HL-60/S4 treated with retinoic acid at 250 ng/mL for 4 days and 3 days (cell line): Measurements from ENCODE around the gene SREK1.
"Not testable (repeated sequence)": the region's sequence is repeated elsewhere in the genome, so short reads cannot be mapped to it uniquely, and the experiment has no call there.

Experiments used
- in situ Hi-C: fragments of 300-500 bp; cut with MboI; formaldehyde crosslinking; loops from 2 replicates; pipeline ENCODE4 v1.7.0; 2022; ENCODE audit warnings: low sequenced_read_pairs

The SREK1 gene, protein sequence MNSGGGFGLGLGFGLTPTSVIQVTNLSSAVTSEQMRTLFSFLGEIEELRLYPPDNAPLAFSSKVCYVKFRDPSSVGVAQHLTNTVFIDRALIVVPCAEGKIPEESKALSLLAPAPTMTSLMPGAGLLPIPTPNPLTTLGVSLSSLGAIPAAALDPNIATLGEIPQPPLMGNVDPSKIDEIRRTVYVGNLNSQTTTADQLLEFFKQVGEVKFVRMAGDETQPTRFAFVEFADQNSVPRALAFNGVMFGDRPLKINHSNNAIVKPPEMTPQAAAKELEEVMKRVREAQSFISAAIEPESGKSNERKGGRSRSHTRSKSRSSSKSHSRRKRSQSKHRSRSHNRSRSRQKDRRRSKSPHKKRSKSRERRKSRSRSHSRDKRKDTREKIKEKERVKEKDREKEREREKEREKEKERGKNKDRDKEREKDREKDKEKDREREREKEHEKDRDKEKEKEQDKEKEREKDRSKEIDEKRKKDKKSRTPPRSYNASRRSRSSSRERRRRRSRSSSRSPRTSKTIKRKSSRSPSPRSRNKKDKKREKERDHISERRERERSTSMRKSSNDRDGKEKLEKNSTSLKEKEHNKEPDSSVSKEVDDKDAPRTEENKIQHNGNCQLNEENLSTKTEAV

DNA sequence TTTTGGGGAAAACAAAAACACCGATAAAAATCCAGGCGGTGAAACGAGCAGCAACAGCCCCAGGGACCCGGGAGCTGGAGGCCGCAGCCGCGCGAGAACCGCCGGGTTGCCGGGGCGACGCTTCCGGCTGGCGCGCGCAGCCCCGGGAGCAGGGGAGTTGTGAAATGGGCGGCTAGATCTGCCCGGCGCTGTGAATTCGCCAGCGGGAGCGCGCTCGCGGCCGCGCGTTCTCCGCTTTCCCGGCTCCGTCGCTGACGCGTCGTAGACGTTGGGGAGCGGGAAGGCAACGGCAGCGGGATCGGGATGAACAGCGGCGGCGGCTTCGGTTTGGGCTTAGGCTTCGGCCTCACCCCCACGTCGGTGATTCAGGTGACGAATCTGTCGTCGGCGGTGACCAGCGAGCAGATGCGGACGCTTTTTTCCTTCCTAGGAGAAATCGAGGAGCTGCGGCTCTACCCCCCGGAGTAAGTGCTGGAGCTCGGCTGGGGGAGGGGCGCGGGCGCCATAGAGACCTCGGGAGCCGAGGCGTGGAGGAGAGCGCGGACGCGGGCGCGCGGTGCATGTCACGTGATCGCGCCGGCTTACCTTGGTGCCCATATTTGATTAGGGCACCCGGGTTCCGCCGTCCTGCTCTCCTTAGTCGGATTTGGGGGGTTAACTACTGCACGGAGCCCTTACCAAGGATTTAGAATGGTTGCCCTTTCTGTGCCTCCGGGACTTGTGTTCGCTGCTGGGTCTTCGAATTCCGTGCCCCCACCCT is at the start of gene SREK1:
SREK1 (plus strand) TSS at position 227 of the 760 bp plus-strand sequence; CDS start at position 304, 77 bp downstream.
- in situ Hi-C loops: no loop called here

DNA sequence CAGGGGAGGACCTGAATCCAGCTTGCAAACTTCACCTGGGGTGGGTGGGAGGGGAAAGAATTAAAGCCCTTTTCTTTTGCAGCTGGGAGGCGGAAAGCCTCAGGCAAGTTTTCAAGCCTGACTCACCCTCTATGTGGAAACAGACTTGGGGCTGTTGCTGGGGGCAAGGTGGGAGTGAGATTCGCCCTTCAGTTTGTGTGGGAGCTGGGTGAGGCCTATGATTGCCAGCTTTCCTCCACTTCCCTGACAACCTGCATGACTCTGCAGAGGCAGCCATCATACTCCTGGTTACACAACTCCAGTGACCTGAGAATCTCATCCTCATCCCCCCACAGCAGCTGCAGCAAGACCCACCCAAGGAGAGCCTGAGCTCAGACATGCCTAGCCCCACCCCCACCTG is 43.2 kb upstream of the SREK1 start:
- in situ Hi-C loops: no loop called here

DNA sequence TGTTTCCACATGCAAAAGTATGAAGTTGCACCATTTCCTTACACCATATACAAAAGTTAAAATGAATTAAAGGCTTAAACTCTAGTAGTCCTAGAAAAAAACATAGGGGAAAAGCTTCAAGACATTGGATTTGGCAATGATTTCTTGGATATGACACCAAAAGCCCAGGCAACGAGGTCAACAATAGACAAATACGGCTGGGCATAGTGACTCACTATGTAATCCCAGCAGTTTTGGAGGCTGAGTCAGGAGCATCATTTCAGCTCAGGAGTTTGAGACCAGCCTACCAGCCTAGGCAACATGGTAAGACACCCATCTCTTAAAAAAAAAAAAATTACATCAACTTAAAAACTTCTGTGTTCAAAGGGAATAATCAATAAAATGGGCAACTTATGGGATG is 30.9 kb upstream of the SREK1 start:
- in situ Hi-C loops: no loop called here

DNA sequence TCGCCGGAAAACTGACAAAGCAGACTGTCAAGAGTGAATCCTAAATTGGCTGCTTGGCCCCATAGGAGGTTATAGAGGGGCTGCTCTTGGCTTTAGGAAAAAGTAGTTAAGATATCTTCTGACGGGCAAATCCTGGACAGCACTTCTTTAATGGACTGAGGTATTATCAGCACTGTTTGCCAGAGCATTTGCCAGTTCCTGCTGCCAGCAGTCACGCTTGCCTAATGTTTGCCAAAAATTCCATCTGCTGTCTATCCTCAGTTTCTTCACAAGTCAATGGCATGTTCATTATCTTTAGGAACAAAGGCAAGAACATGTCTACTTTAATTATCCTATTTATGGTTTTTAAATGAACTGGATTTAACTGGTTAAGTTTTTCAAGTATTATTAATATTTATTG is 25.8 kb upstream of the SREK1 start:
- in situ Hi-C loops: no loop called here

DNA sequence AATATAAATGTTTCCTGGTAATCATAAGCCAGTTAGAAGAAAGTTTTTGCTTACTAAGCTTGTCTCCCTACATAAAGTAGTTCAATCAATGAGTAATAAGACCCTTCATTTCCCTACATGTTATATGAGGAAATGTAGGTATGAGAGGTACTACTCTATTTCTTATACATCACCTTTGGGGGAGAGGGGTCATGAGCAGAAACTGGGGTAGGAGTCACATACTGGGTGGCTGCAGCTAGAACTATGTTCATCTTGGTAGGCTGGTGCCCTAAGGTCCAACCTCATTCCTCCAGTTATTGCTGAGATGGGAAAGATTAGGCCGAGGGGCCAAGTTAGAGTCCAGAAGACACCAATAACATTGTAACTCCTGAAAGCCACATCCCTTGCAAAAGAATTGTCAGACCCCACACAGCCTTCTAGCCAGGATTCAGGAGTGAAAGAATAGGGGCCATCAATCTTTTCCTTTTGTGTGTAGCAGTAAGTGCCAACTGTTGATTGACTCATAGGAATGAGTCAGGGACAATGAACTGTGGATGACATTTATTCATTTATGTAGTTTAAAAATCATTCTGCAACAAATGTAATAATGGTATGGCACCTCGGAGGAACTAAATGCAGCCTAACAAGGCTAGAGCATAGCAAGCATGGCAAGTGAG is 21.6 kb upstream of the SREK1 start:
- in situ Hi-C loops: no loop called here

DNA sequence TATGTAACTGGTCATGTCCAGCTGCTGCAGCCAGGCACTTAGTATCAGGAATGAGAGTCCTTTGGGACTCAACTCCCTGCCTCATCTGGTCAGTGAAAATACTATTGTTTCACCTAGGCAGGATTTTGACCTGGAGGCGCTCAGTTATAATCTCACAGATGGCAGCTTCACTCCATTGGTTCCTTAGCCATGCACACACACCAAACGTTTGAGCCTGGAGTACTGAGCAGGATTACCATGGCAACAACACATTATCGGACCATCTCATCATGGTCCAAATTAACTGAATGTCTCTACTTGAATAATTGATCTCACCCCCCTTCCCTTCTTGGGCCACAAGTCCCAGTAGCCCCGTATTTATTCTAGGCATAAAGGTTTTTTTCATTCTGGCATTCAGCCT is 15.0 kb upstream of the SREK1 start:
- in situ Hi-C loops: no loop called here

DNA sequence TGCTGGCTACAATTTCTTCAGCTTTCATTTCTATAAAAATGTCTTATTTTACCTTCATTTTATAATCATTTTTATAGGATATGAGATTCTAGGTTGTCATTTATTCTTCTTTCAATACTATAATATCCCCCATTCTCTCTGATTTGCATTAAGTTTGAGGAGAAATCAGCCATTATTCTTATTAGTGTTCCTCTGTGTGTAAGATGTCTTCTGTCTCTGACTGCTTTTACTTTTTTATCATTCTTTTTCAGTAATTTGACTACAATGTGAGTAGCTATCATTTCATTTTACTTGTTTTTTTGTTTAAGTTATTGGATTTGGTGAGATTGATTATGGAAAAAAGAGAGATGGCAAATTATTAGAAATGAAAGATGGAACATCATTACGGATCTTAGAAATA is 13.6 kb upstream of the SREK1 start:
- in situ Hi-C loops: no loop called here

DNA sequence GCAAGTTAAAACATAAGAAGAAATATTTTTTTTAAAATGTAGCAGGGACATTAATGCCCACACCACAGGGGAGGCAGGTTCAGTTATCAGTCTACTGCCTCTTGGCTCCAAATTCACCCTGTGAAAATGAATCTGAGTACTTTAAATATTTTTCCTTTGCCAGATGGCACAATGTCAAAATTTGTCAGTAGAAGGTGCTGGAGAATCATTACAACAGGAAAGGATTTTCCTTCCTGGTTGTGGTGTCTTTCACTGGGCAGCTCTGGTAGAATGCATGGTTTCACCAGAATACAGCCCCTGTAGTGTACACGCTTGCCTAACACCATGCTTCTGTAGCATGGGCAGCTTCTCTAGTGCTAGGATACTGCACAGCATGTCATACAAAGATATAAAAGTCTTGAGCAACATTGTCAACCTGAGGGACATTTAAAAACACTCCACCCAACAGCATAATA is 9.7 kb upstream of the SREK1 start:
- in situ Hi-C loops: no loop called here

DNA sequence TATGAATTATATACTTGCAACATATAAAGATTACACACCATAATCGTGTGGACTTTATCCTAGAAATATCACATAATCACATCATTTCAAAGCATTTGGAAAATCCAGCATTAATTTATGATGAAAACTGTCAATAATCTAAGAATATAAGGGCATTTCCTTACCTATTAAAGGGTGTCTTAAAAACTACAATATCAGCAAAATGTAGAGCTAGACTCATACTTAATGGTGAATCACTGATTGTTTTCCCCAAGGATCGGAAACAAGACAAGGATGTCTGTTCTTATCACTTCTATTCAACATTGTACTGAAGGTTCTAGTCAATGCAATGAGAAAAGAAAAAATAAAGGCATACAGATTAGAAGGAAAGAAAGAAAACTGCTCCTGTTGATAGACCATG is 8.0 kb upstream of the SREK1 start:
- in situ Hi-C loops: no loop called here

DNA sequence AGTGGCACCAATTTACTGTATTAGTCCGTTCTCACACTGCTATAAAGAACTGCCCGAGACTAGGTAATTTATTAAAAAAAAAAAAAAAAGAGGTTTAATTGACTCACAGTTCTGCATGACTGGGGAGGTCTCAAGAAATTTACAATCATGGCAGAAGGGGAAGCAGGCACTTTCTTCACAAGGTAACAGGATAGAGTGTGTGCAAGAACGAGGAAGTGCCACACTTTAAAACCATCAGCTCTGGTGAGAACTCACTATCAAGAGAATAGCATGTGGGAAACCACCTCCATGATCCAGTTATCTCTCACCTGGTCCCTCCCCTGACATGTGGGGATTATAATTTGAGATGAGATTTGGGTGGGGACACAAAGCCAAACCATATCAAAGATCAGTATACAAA is 7.2 kb upstream of the SREK1 start:
- in situ Hi-C loops: not testable (repeated sequence)

DNA sequence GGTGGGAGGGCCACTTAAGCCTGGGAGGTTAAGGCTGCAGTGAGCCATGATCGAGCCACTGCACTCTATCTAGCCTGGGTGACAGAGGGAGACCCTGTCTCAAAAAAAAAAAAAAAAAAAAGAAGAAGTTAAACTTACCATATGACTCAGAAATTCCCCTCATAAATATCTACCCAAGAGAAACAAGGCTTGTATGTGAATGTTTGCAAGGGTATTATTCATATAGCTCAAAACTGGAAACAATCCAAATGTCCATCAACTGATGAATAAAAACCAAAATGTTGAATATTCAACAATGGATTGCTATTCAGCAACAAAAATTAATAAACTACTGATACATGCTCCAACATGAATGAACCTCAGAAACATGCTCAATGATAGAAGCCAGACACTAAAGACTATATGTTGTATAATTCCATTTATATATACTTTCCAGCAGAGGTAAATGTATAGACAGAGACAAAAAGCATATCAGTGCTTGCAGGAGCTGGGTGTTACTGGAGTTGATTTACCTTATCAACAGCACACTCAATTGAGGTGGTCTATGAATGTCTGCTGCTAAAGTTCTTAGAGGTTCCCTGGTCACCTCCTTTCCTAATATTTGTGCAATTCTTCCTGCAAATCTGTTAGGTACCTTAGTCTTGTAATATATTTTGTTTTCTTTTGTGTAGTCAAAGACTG is 5.3 kb upstream of the SREK1 start:
- in situ Hi-C loops: no loop called here

DNA sequence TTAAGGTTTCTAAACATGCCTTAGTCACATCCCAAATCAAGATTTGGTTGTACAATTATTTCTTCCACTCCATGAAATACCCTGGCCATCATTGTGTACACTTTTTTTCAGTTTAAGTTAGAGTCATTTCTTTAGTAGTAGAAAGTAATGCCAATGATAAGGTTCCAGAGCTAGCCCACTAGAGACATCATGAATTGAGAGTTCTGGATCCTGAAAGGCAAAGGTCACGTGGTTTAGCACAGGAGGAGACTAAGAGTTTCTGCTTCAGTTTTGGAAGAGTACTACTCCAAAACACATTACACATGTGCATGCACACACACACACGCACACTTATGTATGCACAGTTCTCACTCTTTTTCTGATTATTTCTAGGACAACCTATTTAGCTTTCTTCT is 4.8 kb upstream of the SREK1 start:
- in situ Hi-C loops: no loop called here

DNA sequence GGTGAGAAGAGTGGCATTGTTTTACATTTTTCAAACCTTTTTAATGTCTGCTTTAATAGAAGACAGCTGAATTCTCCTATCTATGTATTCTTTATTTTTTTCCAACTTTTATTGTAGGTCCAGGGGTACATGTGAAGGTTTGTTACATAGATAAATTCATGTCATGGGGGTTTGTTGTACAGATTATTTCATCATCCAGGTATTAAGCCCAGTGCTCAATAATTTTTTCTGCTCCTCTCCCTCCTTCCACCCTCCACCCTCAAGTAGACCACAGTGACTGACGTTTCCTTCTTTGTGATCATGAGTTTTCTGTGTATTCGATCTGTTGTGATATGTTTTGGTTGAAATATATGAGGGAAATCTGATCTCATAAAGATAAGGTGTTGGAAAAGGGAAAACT is 1.7 kb upstream of the SREK1 start:
- in situ Hi-C loops: no loop called here

DNA sequence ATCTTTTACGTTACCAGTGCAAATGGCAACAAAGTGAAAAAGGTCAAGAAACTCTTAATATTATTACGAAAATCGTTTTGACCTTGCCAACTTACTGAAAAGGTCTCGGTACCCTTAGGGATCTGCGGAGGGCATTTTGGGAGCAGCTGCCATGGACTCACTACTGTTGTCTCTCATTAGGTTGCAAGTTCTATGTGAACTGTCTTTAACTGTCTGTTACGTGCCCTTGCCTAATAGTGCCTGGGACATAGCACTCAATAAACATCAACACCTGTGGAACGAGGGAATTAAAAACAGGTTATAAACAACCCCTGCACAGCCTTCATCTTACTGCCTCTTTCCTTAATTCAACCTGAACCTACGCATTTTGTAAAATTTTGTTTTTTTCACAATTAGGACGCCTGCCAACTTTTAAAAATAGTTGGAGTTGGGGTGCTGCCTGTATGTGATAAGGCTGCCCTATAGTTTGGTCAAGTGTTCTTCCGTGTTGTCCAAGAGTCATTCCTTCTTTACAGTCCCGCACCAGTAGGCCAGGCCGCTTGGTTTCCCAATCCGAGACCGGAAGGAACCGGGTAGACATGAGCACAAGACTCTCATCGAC is 527 bp upstream of the SREK1 start:
- in situ Hi-C loops: no loop called here

DNA sequence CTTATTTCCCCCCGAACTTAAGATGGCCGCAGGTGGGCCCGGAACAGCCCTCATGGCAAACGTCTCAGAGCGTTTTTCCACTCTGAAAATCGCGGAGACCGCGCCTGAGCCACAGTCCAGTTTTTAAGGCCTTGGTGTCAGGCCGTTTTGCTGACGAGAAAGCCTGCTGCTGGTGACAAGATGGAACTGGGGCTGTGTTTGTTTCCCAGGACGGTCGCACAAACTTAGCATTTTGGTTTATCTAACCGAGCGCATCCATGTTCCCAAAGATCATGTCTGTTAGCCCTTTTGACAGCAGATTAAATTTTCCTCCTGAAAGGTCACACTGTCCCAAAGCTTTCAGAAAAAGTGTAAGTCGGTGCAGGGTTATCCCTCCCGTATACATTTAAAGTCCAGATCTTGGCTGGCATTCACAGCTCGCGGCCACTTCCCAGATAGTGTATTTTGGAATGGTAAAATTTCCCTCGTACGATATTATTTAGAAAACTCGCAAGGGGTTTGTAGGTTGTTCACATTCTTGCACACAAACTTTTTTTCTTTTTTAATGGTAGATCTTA is 812 bp downstream of the SREK1 start:
- in situ Hi-C loops: no loop called here

DNA sequence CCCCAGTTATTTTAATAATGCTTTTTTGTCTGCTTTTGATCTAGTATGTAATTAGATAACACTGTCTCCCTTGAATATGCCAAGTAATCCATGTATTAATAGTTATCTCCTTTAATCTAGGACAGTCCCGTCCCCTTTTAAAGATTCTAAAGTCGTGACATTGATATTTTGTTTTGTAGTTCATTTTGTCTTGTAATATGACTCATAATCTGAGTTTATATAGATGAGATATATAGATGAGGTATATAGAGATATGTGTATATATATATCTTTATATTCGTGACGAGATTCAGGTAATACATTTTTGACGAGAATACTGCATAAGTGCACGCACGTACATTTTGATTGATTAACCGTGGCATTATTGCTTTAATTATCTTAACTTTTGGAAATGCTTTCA is 1.6 kb downstream of the SREK1 start:
- in situ Hi-C loops: no loop called here

DNA sequence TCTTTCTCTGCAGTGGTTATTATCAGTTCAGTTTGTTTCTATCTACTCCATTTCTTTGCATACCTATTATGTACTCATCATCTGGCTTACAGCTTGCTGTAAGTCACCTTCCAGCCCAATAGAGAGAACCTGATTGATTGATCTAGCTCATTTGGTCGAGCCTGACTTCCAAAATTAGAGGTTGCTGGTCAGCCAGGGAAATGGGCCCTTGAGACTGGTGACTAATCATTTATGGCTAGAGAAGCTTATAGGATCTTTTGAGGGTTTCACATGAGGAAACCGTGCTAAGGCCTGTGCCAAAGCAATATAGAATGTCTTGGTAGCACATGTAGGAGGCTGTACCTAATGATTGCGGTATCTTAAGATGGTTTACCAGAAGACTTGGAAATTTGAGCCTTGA is 5.8 kb downstream of the SREK1 start:
- in situ Hi-C loops: no loop called here

DNA sequence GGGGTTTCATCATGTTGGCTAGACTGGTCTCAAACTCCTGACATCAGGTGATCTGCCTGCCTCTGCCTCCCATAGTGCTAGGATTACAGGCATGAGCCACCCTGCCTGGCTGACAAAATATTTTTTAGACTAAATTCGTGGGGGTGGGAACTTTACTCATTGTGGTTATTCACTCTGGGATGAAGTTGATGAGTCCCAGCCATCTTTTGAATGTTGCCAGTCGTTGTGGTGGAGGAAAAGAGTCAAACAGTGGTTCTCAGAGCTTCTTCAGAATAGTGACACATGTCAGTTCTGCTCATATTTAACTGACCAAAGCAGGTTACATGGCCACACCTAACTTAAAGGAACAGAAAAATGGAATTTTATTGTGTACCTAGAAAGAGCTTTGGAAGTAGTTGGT is 6.9 kb downstream of the SREK1 start:
- in situ Hi-C loops: no loop called here

DNA sequence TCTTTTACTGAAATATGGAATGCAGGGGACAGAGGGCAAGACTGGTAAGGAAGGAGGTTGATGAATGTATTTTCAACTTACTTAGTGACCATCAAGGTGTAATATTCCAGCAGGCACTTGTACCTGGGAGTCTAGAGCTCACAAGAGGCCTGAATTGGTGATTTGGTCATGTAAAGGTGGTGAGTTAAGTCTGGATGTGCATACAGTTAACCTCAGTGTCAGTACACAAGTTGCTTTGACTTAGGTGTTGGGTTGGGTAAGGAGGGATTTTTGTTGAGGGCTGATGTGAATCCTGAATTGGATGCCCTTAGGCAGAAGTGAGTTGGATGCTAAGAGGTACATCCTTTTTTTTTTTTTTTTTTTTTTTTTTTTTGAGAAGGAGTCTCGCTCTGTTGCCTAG is 7.4 kb downstream of the SREK1 start:
- in situ Hi-C loops: no loop called here

DNA sequence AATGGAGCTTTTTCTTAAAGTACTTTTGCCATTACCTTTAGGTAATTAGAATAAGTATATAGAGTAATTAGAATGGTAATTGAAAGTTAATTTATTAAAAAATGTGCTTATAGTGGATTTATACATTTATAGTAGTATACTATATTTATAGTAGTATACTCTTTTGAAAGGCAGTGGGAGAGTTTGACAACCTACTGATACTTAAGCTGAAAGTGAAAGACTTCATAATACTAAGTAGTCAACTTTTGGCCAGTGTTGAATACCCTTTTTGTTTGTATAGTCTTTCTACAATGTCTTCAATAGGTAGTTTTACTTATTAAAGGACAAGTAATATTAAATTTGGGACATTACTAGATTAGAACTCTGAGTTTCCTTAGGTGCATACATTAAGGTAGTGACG is 12.9 kb downstream of the SREK1 start:
- in situ Hi-C loops: no loop called here
